Stimulated activated CD8-positive, alpha-beta memory T cell treated with anti-CD3 and anti-CD28 coated beads, Interleukin-4, amount 100 ng/mL, for 4 hours (primary cell): ENCODE measurements around the gene CARD6.
"Not testable (repeated sequence)": the region's sequence is repeated elsewhere in the genome, so short reads cannot be mapped to it uniquely, and the experiment has no call there.

Source experiments
- DNase-seq, 2 donors: peaks; one replicate each; pipeline ENCODE4 v3.0.0-alpha.2; 2020; ENCODE audit warnings: low read depth in 2 of 2, low spot score in 1 of 2

Gene CARD6

GRCh38 chr5:40869384-40869783 is 28.2 kb downstream of the CARD6 start:
- DNase-seq: no peak

- no peak for DNase-seq
Measured at GRCh38 chr5:40871177-40871576, 30.0 kb downstream of the CARD6 start.

- not testable (repeated sequence) for DNase-seq
Measured at GRCh38 chr5:40872253-40872652, 31.1 kb downstream of the CARD6 start.

DNA sequence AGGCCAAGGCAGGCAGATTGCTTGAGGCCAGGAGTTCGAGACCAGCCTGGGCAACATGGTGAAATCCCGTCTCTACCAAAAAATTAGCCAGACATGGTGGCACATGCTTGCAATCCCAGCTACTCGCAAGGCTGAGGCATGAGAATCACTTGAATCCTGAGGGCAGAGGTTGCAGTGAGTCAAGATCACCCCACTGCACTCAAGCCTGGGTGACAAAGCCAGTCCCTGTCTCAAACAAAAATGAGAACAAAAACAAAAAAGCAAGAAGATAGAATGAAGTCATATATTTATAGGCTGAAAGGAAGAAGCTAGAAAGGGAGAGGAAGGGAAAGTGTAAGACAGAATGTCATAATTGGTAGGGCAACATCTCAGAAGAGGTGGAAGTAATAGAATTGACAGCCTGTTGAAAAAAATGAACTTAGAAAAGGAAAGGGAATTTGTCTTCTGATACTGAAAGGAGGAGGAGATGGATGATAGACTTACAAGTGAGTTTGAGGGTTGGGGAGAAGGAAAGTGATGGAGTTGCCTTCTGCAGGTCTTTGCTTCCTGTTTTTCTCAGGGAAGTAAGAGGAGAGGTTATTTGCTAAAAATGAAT is 32.2 kb downstream of the CARD6 start:
- no peak for DNase-seq

DNA sequence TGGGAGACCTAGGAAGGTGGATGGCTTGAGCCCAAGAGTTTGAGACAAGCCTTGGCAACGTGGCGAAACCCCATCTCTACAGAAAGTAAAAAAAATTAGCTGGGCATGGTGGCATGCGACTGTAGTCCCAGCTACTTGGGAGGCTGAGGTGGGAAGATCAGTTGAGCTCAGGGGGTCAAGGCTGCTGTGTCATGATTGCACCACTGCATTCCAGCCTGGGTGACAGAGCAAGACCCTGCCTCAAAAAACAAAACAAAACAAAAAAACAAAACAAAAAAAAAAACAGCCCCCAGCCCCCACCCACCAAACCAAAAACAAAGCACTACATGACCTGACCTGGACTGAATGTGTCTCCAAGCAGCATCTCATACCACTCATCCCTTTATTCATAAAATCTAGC is 34.8 kb downstream of the CARD6 start:
- DNase-seq: no peak

- DNase-seq: no peak
Measured at GRCh38 chr5:40877371-40877988, 36.3 kb downstream of the CARD6 start.

DNA sequence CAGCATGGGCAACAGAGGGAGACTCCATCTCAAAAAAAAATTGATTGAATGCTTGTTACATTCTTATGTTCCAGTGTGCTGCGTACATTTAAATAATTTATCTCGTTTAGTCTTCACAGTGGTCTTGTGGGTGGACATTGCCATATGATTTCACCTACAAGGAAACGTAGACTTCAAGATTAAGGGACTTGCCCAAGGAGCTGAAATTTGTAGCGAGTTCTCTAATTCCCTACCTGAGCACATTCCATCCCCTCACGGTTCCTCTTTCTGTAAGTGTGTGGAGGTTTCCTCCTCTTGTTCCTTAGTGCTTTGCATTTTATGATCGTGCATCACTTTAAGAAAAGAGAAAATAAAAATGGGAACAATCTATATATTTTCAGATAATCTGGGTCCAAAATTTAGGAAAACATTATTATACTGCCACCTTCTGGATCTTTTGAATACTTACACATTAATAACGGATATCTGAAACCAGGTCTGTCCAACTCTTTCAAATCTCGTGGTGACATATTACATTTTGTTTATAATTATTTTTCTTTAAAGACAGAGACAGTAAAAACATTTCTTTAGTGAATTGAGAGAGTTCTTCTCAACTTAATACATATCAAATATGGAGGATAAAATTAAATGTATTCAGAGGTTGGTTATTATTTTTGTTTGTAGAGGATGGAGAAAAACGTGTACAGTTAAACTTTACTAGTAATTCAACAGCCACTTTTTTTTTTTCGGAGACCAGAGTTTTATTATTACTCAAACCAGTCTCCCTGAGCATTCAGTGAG is 38.2 kb downstream of the CARD6 start:
- DNase-seq: no peak

DNA sequence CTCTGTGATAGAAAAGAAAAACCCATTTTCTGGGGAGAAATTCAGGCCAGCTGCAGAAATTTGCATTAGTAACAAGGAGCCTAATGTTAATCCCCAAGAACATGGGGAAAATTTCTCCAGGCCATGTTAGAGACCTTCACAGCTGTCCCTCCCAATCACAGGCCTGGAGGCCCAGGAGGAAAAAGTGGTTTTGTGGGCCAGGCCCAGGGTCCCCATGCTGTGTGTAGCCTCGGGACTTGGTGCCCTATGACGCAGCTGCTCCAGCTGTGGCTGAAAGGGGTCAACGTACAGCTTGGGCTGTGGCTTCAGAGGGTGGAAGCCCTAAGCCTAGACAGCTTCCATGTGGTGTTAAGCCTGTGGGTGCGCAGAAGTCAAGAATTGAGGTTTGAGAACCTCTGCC is 41.1 kb downstream of the CARD6 start:
- no peak for DNase-seq

- DNase-seq: not testable (repeated sequence)
Measured at GRCh38 chr5:40883051-40883450, 41.9 kb downstream of the CARD6 start.

DNA sequence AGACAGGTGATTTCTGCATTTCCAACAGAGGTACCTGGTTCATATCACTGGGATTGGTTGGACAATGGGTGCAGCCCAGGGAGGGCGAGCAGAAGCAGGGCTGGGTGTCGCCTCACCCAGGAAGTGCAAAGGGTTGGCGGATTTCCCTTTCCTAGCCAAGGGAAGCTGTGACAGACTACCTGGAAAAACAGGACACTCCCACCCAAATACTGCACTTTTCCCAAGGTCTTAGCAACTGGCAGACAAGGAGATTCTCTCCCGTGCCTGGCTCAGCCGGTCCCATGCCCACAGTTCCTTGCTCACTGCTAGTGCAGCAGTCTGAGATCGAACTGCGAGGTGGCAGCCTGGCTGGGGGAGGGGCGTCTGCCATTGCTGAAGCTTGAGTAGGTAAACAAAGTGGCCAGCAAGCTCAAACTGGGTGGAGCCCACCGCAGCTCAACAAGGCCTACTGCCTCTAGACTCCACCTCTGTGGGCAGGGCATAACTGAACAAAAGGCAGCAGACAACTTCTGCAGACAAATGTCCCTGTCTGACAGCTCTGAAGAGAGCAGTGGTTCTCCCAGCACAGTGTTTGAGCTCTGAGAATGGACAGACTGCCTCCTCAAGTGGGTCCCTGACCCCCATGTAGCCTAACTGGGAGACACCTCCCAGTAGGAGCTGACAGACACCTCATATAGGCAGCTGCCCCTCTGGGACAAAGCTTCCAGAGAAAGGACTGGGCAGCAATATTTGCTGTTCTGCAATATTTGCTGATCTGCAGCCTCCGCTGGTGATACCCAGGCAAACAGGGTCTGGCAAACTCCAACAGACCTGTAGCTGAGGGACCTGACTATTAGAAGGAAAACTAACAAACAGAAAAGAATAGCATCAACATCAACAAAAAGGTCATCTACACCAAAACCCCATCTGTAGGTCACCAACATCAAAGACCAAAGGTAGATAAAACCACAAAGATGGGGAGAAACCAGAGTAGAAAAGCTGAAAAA is 54.6 kb downstream of the CARD6 start:
- not testable (repeated sequence) for DNase-seq

DNA sequence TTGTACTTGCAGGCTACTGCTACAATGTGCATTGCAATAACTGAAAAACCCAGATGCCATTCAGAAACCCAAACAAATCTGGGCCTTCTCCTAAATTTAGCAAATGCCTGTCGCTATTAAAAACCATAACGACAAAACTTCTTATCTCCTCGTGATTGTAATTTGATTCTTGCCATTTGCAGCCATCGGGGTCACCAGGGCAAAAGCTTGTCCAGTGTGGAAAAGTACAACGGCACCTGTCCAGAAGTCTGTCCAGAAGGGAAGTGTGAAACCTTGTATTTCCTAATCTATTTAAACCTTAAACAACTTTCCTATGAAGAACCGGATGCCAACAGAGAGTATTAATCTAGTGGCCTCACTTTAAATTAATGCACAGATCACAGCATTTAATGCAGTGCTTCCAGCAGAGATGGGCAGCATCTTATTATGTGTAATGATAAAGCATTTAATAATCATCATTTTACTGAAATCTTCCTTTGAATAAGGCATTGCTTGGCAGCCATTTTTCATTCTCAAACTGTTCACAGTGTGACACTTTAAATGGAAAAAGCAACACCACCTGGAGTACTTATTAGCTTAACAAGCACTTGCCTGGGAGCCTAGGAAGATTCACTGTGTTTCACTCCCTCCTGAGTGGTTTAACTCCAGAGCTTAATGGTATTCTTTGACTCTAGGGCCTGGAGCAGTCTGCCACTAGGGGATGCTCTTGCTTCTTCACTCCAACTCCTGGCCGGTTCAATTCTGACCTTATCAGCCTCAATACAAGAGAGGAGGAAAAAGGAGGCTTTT is 63.2 kb downstream of the CARD6 start:
- no peak for DNase-seq

DNA sequence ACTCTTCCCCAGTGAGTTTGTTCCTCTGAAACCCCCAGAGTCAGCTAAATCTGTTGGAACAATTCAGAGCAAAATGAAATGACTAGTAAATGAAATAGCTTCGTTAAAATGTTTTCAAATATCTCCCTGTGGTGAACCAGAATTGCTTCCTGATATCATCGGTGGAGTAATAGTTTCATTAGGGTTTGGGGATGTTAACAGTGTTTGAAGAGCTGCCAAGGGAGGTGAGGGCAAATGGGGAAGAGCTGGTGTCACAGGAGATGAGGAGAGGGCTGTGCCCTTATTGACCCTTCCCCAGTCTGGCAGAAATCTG is 63.8 kb downstream of the CARD6 start:
- DNase-seq: no peak

DNA sequence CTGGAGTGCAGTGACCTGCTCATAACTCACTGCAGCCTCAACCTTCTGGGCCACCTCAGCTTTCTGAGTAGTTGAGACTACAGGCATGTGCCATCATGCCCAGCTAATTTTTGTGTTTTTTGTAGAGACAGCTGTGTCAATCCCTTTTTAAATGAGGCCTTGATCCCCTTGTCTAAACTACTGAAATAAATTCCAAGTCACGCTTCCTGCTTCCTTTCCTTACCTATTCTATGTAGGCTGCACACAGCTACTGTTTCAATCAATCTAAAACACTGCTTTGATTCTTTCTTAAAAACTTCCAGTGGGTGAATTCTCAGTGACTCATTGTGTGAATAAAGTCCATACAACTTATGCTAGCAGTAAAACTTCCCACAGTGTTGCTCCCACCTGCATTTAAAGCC is 65.2 kb downstream of the CARD6 start:
- DNase-seq: no peak

GRCh38 chr5:40909264-40909663 is 68.1 kb downstream of the CARD6 start, which contains the start of gene C7:
Gene C7, plus strand, starts transcription at chr5:40909497. Its CDS starts 114 bp downstream, at chr5:40909611.
- no peak for DNase-seq

DNA sequence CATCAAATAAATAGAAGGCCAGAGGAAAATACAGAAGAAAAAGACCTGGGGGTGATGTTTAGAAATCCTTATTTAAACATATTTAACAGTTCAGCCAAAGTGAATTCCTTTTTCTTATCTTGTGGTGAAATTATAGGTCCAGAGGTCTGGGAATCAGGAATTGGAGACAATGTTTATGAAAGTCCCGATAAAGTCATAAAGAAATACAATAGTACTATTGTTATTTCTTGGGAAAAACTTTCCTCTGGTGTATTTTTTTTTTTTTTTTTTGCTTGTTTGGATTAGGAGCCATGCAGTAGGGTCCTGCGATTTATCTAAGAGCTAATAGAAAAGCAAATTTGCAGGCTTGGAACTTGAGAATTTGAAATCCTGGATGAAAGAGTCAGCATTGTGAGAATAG is 68.6 kb downstream of the CARD6 start:
- DNase-seq: no peak
